Fibroblast of peridontal ligament (primary cell): ENCODE results near the gene CCL24.
"Not testable (repeated sequence)": the region's sequence is repeated elsewhere in the genome, so short reads cannot be mapped to it uniquely, and the experiment has no call there.

ENCODE experiments used
- DNase-seq: peaks from one replicate; pipeline ENCODE4 v3.0.0-alpha.2; 2010; ENCODE audit errors: extremely low read depth

CCL24 gene, protein sequence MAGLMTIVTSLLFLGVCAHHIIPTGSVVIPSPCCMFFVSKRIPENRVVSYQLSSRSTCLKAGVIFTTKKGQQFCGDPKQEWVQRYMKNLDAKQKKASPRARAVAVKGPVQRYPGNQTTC

GRCh38 chr7:75813781-75814236, at the start of gene CCL24:
Gene CCL24 (minus strand): TSS chr7:75813806. CDS start chr7:75813715, 91 bp downstream.
- DNase-seq = no peak

GRCh38 chr7:75861636-75862035, 48.0 kb upstream of the CCL24 start:
- peak; percentile 41 for DNase-seq

DNA sequence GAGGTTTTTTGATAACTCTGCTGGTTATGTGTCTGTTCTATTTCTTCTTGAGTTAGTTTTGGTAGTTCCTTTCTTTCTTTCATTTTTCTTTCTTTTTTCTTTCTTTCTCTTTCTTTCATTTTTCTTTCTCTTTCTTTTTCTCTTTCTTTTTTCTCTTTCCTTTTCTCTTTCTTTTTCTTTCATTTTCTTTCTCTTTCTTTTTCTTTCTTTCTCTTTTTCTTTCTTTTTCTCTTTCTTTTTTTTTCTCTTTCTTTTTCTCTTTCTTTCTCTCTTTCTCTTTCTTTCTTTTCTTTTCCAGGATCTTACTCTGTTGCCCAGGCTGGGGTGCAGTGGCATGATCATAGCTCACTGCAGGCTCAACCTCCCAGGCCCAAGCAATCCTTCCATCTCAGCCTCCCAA, 44.8 kb upstream of the CCL24 start:
- DNase-seq = no peak

GRCh38 chr7:75856536-75856935, 42.9 kb upstream of the CCL24 start:
- no peak for DNase-seq

DNA sequence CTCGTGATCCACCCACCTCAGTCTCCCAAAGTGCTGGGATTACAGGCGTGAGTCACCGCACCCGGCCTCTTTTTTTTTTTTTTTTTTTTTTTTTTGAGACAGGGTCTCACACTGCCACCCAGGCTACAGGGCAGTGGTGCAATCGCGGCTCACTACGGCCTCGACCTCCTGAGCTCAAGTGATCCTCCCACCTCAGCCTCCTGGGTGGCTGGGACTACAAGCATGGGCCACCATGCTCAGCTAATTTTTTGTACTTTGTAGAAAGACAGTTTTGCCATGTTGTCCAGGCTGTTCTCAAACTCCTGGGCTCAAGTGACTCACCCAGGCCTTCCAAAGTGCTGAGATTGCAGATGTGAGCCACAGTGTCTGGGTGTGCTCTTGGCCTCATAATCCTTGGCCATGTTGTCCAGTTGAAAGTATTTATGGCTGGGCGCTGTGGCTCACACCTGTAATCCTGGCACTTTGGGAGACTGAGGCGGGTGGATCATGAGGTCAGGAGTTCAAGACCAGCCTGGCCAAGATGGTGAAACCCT, 41.3 kb upstream of the CCL24 start:
- DNase-seq = not testable (repeated sequence)

DNA sequence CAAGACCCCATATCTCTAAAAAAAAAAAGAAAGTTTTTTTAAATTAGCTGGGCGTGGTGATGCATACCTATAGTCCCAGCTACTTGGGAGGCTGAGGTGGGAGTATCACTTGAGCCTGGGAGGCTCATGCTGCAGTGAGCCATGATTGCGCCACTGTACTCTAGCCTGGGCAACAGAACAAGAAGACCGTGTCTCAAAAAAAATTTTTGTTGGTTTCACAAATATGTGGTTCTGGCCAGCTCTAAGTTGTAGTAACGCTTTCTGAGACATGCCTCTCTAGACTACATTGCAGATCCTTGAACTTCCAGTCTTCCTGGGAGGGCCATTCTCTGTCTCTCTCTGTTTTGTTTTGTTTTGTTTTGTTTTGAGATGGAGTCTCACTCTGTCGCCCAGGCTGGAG, 40.6 kb upstream of the CCL24 start:
- peak; percentile 88 for DNase-seq

GRCh38 chr7:75850235-75850634, 36.6 kb upstream of the CCL24 start:
- DNase-seq = no peak

DNA sequence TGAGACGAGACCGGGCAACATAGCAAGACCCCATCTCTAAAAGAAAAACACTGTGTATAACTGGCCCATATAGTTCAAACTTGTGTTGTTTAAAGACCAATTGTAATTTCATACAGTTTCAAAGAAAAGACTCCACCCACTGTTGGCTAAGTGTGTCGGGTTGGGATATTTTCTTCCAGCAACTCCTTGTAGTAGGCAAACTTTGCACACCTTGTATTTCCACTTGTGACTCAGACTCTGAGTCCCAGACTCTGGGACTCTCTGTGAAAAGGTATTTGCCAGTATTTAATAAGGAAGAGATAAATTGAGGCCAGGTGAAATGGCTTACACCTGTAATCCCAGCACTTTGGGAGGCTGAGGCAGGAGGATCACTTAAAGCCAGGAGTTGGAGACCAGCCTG, 36.0 kb upstream of the CCL24 start:
- no peak for DNase-seq

DNA sequence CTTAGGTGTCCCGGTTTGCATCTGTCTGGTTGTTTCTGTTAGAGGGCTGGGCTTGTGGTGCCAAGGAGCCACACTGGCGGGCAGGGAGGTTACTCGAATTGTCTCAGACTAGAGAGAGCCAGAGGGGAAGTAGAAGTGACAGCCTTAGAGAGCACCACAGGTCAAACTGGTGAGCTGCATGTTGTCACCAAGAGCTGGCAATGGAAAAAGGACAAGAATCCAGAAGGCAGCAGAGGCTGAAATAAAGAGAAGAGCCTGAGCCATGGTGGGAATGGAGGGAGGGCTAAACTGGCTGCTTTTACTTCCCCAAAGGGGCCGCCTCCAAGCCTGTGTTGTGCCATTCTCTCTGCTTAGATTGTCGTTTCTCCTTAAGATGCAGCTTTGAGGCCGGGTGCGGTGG, 34.1 kb upstream of the CCL24 start:
- no peak for DNase-seq

DNA sequence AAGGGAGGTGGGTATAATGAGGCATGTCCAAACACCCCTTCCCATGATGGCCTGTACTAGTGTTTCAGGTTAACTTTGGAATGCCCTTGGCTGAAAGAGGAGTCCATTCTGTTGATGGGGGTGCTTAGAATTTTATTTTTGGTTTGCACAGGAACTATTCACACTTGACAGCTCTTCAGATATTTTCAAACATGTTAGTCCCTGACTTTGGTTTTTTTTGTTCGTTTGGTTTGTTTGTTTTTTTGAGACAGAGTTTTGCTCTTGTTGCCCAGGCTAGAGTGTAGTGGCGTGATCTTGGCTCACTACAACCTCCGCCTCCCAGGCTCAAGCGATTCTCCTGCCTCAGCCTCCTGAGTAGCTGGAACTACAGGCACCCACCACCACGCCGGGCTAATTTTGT, 31.5 kb upstream of the CCL24 start:
- DNase-seq = not testable (repeated sequence)

GRCh38 chr7:75844158-75844557, 30.6 kb upstream of the CCL24 start:
- DNase-seq = no peak

- DNase-seq = no peak
Measured at GRCh38 chr7:75843613-75844116, 30.1 kb upstream of the CCL24 start.

DNA sequence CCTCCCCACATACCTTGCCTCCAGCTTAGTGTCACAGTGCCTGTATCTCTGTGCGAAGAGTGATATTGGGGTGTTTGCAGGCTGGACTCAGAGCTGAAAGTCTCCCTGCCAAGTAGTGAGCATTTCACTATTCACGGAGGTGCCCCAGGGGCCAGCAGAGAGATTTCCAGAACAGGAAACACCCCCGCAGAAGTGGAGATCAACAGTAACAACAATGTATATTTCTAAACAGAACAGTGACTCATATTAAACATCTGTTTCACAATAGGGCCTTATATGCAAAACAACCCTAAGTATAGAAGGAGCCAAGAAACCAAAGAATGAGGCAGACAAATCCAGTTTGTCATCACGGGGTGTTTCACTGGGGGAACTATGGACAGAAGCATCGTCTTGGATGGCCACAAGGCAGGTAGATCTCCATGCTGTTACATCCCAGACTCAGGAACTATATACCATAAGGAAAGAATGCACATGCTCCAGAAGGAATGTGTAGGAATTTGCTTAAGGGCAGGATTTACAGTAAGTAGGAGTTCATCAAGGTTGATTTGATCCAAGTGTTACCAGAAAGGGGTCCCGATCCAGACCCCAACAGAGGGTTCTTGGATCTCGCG, 29.3 kb upstream of the CCL24 start:
- DNase-seq = peak; percentile 90

DNA sequence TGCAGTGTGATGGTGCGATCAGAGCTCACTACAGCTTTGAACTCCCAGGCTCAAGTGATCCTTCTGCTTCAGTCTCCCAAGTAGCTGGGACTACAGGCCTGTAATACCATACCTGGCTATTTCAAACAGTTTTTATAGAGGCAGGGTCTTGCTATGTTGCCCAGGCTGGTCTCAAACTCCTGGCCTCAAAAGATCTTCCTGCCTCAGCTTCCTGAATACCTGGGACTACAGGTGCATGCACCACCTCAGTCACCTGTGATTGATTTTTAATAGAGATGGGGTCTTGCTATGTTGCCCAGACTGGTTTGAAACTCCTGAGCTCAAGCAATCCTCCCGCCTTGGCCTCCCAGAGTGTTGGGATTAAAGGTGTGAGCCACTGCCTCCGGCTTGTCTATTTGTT, 26.4 kb upstream of the CCL24 start:
- DNase-seq = no peak

- DNase-seq = not testable (repeated sequence)
Measured at GRCh38 chr7:75838281-75838930, 24.8 kb upstream of the CCL24 start.

GRCh38 chr7:75836798-75837197, 23.2 kb upstream of the CCL24 start:
- DNase-seq = no peak

GRCh38 chr7:75835688-75836285, 22.2 kb upstream of the CCL24 start:
- no peak for DNase-seq

DNA sequence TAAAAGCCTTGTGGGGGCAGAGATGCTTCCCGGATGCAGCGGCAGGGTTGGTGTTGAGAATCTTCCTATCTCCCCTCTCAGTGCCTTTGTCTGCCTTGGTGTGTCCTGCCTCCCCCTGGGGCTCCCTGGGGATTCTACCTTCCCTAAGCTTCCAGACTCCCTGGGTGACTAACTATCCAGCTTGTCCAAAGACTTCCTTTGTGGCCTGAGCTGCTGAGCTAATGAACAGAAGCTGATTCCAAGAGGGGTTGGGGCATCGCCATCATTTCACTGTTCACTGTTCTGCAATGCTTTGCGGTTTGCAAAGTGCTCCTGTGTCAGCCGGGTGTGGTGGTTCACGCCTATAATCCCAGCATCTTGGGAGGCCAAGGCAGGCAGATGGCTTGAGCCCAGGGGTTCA, 20.1 kb upstream of the CCL24 start:
- not testable (repeated sequence) for DNase-seq

GRCh38 chr7:75830978-75831377, 17.4 kb upstream of the CCL24 start:
- no peak for DNase-seq

GRCh38 chr7:75829656-75830055, 16.1 kb upstream of the CCL24 start:
- DNase-seq = not testable (repeated sequence)

- no peak for DNase-seq
Measured at GRCh38 chr7:75823198-75823910, 9.7 kb upstream of the CCL24 start.

- no peak for DNase-seq
Measured at GRCh38 chr7:75820688-75821087, 7.1 kb upstream of the CCL24 start.
